Lower leg skin (tissue), 3 donors: Measurements from ENCODE around the gene RWDD1.

Experiments
- CTCF ChIP-seq, 3 donors: fragments of 450-650 bp; IDR thresholded peaks; one replicate each; pipeline ENCODE4 v1.5.1; 2016; ENCODE audit warnings: antibody characterized with exemption in 3 of 3, mild to moderate bottlenecking in 3 of 3, moderate library complexity in 2 of 3
- POLR2A ChIP-seq, 2 donors: fragments of 450-650 bp; IDR thresholded peaks; one replicate each; pipeline ENCODE4 v1.6.1; 2016 to 2017; ENCODE audit warnings: antibody characterized with exemption in 2 of 2, mild to moderate bottlenecking in 1 of 2, moderate library complexity in 1 of 2

- TF ChIP-seq POLR2A (IDR thresholded peaks at IDR 0.05) (no peak), CTCF (IDR thresholded peaks at IDR 0.05) (no peak)
Observed at GRCh38 chr6:116564311-116564710, 7.0 kb upstream of the RWDD1 start.
